ENCODE measurements around the gene MFN2.
"Not testable (repeated sequence)": the region's sequence is repeated elsewhere in the genome, so short reads cannot be mapped to it uniquely, and the experiment has no call there.

Gene MFN2

DNA sequence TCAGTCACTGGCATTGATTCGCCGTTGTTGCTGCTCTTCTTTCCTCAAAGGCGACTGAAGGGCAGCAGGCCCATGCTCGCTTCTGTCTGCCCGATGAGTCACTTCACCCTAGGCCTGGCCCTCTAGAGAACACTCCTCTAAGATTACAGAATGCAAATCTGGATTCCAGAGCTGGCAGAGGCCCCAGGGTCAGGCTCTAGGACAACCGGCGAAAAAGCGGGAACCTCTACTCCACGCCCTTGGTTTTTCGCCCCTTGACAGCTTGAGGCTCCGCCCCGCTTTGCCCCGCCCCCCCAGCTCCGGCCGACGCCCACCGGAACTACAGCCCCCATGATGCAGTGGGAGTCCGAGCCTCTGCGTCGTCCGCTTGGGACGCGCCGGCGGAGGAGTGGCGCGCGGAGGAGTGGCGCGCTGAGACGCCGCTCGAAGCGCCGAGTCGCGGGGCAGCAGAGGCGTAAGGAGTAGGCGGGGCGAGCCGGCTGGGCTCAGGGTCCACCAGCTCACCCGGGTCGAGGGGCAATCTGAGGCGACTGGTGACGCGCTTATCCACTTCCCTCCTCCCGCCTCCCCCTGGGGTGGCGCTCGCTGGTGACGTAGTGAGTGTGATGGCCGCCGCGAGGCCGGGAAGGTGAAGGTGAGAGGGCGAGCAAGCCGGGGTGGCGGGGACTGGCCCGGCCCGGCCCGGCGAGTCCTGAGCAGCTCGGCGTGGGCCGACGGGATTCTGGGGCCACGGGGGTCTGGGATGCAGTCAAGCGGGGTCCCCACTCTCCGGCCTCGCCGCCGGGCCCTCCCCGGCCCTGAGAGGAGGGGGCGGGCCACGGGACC, at the start of gene MFN2:
Gene MFN2, plus strand, starts transcription at position 594 of the 825 bp plus-strand sequence. CDS start 8,725 bp downstream, outside the sequence.
- DNase-seq (ENCODE audit: low read depth): peak; percentile 91

DNA sequence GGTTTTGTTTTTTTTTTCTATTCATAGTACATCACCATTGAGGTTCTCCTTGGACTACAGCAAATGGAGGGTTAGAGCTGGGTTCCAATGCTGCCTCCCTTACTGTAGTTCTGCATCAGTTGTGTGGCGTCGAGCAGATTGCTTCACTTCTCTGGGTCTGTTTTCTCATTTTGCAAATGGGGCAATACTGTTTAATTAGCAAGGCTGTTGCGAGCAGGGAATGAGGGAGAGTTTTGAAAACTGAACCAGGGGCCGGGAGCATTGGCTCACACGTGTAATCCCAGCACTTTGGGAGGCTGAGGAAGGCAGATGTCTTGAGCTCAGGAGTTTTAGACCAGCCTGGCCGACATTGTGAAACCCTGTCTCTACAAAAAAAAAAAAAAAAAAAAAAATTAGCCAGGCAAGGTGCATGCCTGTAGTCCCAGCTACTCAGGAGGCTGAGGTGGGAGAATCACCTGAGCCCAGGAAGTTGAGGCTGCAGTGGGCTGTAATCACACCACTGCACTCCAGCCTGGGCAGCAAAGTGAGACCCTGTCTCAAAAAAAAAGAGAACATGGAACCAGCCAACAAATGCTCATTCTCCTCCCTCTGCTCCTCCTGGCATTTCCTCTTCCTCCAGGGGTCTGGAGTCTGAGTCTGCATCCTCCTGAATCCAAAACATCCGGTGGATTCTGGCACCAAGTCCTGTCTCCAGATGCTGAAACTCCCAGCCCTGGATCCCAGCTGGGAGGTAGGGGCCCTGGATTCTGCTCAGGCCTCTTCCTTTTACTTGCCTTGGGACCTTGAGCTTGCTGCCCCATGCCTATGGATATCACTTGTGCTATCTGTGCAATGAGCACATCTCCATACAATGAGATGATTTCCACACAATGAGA, 49.4 kb upstream of the MFN2 start:
- DNase-seq (ENCODE audit: low read depth): no peak

DNA sequence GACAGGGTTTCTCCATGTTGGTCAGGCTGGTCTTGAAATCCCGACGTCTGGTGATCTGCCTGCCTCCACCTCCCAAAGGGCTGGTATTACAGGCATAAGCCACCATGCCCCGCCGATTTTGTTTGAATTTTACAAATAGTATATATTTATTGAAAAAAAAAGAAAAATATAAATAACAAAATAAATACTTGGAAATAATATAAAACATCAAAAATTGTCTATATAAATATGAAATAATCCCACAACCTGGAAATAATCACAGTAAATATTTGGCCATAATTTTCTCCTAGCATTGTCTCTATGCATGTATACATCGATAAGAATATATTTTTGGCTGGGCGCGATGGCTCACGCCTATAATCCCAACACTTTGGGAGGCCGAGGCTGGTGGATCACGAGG, 48.4 kb upstream of the MFN2 start:
- DNase-seq (ENCODE audit: low read depth): no peak

DNA sequence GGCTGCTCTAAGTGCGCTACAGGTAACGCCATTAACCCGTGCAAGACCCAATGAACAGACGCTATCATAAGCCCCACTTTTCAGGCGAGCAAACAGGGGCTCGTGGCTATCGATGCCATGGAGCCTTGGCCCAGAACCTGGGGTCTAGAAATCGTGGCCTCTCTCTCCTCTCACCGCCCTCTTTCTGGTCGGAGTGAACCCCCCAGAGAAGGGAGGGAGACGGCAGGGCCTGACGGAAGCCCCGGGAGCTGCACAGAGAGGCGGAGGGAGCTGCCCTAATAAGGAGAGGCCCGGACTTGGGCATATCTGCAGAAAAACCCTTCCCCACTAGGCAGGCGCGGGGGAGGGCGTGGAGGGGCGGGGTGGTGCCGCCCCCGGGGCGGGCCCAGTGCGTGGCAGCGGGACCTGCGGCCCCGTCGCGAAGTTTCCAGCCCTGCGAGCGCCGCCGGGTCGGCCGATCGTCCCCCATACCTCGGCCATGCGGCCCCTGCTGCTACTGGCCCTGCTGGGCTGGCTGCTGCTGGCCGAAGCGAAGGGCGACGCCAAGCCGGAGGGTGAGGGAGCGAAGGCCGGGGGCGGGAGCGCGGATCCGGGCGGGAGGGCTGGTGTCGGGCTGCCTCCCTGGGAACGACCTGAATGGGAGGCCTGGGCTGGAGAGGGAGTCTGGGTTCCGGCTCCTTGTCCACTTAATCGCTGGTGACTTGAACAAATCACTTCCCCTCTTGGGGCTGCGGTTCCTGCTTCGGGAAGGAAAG, 45.8 kb upstream of the MFN2 start, which contains the start of gene PLOD1:
Gene PLOD1, plus strand, starts transcription at position 416 of the 755 bp plus-strand sequence. Its CDS starts 63 bp downstream, at position 479.
- peak; percentile 83 for DNase-seq (ENCODE audit: low read depth)

DNA sequence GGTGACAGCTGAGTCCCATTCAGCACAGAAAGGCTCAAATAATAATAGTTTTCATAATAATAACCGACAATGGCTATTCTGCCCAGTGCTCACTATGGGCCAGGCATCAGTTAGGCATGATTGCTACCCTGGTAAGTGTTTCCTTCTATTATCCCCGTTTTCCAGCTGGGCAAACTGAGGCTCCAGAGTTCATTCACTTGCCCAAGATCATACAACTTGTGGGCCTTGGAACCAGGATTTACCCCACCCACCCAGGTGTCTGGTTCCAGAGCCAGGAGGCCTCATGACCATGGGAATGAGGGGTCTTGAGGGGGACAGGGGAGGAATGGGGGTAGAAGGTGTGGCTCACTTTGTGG, 45.2 kb upstream of the MFN2 start:
- DNase-seq (ENCODE audit: low read depth): no peak

DNA sequence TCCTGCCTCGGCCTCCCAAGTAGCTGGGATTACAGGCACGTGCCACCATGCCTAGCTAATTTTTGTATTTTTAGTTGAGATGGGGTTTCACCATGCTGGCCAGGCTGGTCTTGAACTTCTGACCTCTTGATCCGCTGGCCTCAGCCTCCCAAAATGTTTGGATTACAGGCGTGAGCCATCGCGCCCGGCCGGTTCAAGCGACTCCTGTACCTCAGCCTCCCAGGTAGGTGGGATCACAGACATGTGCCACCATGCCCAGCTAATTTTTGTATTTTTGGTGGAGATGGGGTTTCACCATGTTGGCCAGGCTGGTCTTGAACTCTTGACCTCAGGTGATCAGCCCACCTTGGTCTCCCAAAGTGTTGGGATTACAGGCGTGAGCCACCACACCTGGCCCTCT, 44.5 kb upstream of the MFN2 start:
- DNase-seq (ENCODE audit: low read depth): not testable (repeated sequence)

DNA sequence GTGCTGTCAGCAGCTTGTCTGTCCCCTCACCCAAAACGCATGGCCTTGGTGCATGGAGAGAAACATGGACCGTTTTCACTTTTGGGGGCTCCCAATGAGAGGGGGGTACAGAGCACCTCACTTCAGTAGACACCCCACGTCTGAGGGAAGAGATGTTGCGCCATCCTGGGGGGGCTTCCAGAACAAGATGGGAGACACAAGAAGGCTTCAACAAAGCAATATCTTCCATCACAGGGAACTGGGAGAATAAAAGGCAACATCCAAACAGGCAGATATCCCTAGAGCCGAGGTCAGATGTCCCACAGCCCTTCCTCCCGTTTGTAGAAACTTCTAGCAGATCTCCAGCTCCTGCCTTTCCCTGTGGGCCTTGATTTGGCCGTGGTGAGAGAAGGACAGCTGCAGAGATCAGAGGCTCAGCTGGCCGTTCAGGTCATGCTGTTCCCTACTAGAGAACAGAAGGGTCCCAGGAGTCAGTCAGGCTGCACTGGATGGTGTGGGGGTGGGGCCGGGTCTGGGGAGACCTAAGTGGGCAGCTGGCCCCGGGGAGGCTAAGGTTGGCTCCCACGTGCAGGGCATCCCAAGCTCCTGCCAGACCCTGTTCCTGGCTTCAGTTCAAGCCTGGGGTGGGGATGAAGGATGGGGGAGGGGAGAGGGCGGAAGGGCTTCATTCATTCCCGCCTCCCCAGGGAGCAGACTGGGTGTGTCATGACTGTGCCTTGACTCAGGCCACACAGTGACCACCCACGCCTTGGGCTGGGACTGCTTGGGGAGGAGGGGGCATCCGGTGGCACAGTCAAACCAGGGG, 41.3 kb upstream of the MFN2 start:
- DNase-seq (ENCODE audit: low read depth): no peak

DNA sequence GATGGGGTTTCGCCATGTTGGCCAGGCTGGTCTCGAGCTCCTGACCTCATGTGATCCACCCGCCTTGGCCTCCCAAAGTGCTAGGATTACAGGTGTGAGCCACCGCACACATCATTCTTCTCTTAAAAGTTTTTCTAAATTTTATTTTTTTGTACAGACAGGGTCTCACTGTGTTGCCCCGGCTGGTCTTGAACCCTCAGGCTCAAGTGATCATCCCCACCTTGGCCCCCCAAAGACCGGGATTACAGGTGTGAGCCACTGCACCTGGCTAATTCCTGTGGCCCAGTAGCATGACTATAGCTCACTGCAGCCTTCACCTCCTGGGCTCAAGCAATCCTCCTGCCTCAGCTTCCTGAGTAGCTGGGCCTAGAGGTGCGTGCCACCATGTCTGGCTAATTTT, 40.5 kb upstream of the MFN2 start:
- DNase-seq (ENCODE audit: low read depth): not testable (repeated sequence)

DNA sequence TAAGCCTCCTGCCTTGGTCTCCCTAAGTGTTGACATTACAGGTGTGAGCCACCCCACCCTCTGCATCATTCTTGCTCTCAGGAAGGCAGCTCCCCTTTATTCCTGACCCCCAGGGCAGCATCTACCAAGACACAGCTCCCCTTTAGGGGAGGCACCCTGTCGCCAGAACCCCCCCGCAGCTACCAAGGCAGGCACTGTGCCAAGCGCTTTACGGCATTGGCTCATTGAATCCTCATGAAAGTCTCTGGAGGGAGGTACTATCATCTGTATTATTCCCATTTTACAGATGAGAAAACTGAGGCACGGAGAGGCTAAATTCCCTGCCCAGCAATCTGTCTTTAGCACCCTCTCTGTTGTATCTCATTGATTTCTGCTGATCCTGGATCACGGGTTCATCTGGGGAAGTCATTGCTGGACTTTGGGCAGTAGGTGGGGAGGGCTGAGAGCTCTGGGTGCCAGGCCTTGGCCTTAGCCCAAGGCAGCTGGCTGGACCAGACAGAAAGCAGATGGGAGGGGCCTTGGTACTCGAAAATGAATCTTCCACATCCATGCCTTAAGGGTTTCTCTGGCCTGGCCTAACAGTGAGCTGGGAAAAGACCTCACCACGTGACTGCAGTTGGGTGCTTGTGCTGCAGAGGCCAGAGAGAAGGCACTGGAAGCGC, 39.9 kb upstream of the MFN2 start:
- no peak for DNase-seq (ENCODE audit: low read depth)

DNA sequence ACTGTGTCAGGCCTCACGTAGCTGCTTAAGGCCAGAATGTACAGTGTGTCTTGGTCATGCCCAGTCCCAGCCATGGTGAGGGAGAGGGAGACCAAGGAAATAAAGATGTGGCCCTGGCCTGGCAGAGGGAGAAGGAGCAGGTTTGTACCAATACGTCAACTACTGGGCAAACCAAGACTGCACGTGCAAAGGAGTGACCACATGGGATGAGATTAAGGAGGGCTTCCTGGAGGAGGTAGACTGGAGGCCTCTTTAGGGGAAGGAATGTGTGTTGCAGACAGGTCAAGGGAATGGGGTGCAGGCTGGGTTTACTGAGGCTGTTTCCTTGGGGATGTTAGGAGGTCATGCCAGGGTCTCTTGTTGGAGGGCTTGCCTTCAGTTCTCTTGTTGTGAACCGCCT, 38.0 kb upstream of the MFN2 start:
- DNase-seq (ENCODE audit: low read depth): no peak

DNA sequence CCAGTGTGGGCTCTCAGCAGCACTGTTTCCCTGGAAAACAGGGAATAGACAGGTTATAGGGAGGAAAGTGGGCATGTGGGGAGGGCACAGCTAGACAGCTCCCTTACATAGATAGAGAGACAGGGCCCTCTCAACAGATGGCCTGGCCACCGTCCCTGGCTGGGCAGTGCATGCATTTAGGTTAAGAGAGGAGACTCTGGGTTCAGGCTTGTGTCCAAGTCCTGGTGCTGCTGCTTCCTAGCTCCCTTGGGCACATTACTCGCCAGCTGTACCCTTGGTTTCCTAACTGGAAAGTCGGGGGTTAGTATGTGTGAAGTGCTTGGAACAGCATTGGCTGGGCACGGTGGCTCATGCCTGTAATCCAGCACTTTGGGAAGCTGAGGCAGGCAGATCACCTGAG, 36.6 kb upstream of the MFN2 start:
- no peak for DNase-seq (ENCODE audit: low read depth)

DNA sequence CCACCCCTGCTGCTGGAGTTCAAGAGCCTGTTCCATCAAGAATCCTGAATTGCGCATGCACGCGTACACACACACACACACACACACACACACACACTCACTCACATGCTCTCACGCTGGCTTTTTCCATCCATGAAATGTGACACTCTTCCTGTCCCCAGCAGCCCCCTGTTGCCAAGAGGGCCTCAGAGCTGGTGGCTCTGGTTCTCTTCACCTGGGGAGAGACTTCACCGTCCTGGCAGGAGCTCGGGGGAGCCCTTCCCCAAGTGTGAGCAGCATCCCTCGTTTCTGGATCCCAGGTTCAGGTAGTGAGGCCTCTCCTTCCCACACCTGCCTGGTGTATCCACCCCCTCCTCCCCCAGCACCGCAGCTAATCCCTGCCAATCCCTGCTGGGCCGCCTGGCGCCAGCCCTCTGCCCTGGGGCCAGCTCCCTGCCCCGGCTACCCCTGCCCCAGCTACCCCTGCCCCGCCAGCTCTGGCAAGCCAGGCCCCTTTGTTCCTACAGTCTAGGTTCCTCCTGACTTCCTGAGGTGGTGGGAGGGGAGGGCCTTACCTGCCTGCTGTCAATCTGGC, 35.8 kb upstream of the MFN2 start:
- DNase-seq (ENCODE audit: low read depth): no peak

DNA sequence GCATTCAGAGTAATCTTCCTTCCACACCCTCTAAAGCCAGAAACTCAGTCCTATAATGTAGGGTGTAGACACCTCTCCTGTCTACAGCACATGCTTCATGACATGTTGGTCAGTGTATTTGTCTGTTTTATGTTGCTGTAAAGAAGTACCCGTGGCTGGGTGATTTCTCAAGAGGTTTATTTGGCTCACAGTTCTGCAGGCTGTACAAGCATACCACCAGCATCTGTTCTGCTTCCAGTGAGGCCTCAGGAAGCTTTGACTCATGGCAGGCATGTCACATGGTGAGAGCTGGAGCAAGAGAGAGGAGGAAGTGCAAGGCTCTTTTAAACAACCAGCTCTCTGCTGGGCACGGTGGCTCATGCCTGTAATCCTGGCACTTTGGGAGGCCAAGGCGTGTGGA, 33.6 kb upstream of the MFN2 start:
- no peak for DNase-seq (ENCODE audit: low read depth)

DNA sequence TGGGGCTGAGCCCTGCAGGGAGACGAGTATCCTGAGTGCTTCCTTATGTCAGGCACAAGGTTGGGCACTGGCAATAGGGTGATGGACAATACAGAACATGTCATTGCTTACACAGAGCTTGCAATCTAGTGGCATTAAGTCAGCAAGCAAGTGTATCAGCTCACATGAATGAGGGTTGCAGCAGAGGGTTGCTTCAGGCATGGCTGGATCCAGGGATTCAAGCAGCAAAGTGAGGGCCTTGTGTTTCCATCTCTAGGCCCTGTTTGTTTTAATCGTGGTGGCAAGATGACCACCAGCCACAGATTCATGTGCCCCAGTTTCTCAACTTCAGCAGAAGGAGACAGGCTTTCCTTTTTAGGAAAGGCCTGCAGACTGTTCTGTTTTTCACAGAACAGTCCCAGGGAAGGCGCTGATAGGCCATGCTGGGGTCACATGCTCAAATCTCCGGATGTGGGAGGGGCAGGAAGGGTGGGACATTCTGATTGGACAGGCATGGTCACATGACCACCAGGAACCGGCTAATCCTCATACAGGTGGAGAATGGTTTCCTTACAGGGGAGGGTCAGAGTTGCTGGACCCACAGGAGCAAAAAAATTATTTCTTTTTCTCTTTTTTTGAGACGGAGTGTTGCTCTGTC, 31.3 kb upstream of the MFN2 start:
- no peak for DNase-seq (ENCODE audit: low read depth)

DNA sequence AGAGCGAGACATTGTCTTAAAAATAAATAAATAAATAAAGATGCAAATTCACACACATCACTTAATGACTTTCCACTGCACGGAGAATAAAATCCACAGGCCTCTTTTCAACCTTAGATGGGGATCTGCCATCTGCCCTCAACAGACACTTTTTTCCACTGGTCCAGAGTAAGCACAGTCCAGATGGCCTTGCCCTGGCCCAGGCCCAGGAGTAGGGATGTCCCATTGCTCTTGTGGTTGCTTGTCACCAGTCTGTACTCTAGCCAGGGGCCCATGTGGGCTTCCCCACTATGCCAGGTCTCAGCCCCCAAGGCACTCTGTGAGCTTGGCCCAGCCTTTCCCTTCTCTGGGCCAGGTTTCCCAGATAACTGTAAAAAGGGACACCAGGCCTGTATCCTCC, 28.3 kb upstream of the MFN2 start:
- no peak for DNase-seq (ENCODE audit: low read depth)

DNA sequence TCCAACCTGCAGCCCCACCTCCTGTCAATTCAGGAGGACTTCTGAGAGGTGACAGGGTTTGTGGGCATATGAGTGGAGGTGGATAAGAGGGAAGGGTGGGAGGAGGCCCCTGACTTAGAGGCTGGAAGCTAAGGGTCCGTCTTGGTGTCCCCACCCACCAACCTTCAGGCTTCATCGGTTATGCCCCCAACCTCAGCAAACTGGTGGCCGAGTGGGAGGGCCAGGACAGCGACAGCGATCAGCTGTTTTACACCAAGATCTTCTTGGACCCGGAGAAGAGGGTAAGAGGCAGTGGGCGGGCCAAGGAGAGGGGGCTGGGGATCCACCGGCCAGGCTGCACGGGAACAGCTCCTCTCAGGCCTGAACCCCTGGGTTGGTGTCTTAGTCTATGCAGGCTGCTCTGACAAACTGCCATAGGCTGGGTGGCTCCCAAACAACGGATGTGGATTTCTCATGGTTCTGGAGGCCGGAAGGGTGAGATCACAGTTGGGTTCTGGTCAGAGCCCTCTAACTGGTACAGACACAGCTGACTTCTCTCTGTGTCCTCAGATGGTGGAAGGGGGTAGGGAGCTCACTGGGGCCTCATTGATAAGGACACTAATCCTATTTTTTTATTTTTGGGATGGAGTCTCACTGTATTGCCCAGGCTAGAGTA, 27.7 kb upstream of the MFN2 start:
- no peak for DNase-seq (ENCODE audit: low read depth)

DNA sequence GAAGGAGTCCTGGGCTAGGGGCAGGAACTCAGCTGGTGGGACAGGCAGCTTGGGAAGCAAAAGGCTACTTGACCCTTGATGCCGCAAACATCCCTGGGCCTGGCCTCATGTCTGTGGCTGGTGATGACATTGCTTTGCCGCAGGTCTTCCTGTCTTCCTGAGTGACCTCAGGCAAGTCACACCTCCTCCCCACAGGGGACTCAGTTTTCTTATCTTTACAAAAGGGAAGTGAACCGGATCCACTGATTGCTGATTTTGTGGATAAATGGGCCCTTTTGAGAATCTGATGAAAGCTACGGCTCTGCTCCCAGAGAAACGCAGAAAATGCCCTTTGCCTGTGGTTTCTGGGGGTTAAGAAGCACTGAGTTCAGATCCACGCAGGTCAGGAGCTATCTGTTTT, 25.0 kb upstream of the MFN2 start:
- DNase-seq (ENCODE audit: low read depth): no peak

DNA sequence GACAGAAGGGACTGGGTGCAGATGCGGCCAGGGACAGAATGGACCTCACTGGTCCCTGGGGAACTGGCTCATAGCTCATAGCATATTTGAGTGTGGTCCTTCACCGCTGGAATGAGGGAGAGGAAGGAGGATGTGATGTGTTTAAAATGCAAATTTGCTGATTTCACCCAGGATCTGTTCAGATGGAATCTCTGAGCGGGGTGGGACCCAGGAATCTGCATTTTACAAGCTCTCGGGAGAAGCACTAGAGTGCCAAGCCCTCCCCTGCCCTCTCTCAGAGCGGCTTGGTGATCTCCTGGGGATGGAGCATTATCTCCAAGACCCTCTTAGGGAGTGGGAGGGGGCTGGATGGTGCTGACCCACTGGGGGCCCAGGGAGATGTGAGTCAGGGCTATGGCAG, 22.8 kb upstream of the MFN2 start:
- DNase-seq (ENCODE audit: low read depth): no peak

DNA sequence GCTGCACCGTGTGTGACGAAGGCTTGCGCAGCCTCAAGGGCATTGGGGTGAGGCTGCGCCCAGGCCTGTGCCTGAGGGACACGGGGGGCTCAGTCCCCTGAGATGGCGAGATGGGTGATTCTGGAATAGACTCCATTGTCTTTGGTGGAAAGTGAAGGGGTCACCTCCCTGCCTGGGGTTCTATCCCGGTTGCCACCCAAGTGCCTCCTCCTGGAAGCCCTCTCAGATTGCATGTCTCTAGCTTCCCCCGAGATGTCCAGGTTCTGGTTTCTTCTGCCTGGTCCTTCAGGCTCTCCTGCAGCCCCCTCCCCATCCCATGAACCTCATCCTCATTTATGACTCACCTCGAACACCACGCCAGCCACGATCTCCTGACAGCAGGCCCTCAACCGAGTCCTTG, 22.3 kb upstream of the MFN2 start:
- DNase-seq (ENCODE audit: low read depth): no peak

DNA sequence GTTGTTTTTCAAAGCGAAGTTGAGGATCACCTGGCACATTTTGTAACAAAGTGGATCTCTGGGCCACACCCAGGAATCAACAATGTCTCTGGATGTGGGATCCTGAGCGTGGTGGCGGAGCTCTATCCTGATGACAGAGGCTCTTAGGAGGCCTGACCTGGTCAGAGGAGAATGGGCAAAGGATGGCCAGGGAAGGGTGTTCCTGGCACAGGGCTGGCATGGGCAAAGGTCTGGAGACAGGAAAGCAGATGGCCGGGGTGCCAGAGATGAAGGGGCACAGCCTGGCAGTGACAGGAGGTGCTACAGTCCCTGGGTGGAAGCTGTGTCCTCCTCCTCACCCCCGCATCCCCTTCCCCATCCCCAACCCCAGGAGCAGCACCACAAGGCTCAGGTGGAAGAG, 20.0 kb upstream of the MFN2 start:
- no peak for DNase-seq (ENCODE audit: low read depth)

Measured in stimulated activated CD8-positive, alpha-beta memory T cell treated with anti-CD3 and anti-CD28 coated beads, Interleukin-4, amount 100 ng/mL, for 24 hours (primary cell).